ENCODE results near the gene CTAGE9.
"Not testable (repeated sequence)": the region's sequence is repeated elsewhere in the genome, so short reads cannot be mapped to it uniquely, and the experiment has no call there.

The CTAGE9 gene

GRCh38 chr6:131710917-131711316 lies at the start of gene CTAGE9:
Gene CTAGE9 (minus strand): TSS chr6:131711017. CDS start chr6:131711017, 0 bp downstream.
- DNase-seq, result not testable (repeated sequence)

- no peak for DNase-seq
Measured at GRCh38 chr6:131758920-131759319, 48.1 kb upstream of the CTAGE9 start.

- no peak for DNase-seq
Measured at GRCh38 chr6:131756039-131756438, 45.2 kb upstream of the CTAGE9 start.

- DNase-seq, result no peak
Measured at GRCh38 chr6:131755597-131755996, 44.8 kb upstream of the CTAGE9 start.

GRCh38 chr6:131754715-131755567 lies 44.1 kb upstream of the CTAGE9 start:
- DNase-seq, result no peak

DNA sequence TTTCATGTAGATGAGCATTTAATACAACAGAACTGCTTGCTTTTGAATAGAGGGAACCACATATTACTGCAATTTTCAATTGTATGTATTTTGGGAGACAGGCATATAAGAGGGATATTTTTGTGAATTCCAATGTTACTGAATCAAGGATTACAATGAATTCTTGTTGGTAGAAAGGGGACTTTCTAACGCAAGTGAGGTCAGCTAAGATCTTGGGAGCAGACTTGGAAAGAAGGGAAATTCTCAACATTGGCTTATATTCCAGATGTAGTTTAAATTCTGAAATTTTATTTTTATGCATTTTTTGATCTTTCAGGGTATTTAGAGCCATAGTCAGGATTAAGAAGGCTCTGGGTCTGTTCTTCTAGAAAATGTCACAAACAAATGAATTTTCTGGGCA lies 43.3 kb upstream of the CTAGE9 start:
- DNase-seq, result no peak

GRCh38 chr6:131751012-131751715 lies 40.3 kb upstream of the CTAGE9 start:
- not testable (repeated sequence) for DNase-seq

- no peak for DNase-seq
Measured at GRCh38 chr6:131749023-131749422, 38.2 kb upstream of the CTAGE9 start.

DNA sequence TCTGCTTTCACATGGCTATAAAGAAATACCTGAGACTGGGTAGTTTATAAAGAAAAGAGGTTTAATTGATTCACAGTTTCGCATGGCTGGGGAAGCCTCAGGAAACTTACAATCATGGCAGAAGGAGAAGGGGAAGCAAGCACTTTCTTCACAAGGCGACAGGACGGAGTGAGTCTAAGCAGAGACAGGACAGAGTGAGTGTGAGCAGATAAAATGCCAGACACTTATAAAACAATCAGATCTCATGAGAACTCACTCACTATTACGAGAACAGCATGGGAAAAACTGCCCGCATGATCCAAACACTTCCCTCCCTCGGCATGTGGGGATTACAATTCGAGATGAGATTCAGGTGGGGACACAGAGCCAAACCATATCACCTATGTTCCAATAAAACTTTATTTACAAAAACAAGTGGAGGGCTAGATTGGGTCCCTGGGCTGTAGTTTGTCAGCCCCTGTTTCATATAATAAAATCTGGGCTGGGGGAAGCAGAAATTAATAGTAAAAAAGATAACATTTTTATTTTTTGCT lies 37.1 kb upstream of the CTAGE9 start:
- no peak for DNase-seq

- DNase-seq, result no peak
Measured at GRCh38 chr6:131745476-131745875, 34.7 kb upstream of the CTAGE9 start.

DNA sequence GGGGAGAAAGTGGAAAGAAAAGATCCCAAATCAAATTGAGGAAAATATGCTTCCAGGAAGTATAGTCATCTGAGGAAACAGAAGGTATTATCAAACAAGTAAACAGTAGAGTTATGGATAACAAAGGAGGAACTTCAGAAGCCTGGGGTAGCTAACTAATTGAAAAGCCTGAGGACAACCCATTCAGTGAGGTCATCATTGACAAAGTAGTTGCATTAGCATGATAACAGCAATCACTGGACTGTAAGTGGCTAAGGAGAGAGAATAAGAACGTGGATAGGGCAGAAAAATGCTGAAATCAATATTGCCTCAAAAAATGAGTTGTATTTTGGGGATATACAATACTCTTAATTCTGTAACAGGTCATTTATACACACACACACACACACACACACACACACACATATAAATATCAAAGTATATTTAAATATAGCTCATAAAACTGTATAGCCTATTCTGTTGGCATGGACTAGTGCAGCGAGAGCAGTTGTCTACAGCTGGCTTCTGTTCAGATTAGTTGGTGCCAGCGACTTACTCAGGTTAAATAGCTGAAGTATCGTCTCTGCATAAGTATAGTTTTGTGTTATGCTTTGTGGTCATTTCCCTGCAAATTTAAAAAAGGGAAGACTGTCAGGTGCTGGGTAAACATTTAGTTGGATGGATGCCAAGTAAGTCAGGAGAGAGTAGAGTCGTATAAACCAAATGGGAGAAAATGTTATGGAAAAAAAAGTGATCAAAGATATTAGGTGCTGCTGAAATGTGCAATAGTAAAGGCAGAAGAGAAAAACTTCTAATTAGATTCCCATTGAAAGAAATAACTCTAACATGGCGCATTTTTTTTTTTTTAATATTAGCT lies 33.8 kb upstream of the CTAGE9 start:
- DNase-seq, result no peak

DNA sequence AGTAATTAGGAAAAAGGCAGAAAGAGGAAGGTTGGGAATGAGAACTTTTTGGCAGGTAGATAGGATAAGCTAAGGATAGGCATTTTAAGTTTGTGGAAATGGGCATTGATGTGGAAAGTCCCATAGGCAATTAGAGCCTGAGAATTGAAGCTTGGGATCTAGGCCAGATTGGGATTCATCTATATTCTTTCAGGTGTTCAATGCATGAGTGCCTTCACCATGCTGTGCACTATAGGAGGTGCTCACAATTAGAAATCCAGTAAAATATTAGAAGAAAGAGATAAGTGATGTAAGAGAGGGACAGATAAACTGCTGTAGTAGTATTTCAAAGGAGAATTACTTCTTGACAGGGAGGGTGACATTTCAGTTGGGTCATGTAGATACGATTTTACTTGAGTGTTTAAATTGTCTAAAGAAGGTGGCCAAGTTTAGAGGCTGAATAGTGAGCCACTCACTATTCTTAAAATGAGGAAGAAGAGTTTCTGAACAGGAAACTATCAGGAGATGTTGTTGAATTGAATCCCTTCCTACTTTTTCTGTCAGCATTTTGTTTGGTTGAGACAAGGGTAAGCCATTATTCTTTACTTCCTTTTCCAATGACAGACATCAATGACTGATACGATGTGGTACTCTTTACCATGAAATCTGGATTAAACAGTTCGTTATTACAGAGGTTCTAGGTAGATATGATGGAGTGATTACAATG lies 31.0 kb upstream of the CTAGE9 start:
- no peak for DNase-seq

DNA sequence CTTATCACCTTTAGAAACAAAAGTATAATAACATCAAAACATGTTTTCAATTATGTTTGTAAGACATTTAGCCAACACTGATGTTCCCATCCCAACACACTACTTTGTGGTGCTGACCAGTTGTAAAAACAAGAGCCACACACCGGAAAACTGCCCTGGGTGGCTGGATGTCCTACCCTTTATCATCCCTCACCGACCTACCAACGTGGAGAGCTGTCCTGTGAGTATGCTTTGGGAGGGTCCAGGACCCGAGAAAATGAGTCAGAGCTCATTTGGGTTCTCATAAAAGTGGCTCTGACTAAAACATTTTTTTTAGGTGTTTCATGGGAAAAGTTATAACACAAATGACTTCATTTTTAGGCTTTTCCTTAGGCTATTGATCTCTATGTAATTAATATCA lies 29.3 kb upstream of the CTAGE9 start:
- no peak for DNase-seq

GRCh38 chr6:131739136-131739535 lies 28.3 kb upstream of the CTAGE9 start:
- no peak for DNase-seq

DNA sequence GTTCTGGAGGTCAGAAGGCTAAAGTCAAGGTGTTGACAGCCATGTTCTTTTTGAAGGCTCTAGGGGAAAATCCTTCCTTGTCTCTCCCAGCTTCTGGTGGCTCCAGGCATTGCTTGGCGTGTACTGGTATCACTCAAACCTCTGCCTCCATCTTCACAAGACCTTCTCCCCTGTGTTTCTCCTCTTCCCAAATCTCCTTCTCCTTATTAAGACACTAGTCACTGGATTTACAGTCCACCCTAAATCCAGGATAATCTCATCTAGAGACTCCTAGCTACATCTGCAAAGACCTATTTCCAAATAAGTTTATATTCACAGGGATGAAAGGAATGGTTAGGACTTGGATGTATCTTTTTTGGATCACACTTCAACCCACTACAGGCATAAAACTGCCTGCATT lies 26.0 kb upstream of the CTAGE9 start:
- DNase-seq, result no peak

DNA sequence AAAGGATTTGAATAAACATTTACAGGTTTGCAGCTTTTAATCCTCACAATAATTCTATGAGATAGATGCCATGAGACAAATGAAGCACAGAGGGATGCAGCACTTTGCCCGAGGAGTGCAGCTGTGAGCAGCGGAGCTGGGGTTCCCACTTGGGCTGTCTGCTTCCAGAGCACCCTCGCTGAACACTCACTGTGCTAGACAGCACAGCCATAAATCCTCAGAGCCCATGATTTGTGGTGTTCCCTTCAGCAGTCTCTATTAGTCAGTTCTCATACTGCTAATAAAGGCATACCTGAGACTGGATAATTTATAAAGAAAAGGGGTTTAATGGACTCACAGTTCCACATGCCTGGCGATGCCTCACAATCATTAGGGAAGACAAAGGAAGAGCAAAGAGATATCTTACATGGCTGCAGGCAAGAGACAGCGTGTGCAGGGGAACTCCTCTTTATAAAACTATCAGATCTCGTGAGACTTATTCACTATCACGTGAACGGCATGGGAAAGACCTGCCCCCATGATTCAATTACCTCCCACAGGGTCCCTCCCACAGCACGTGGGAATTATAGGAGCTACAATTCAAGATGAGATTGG lies 25.3 kb upstream of the CTAGE9 start:
- DNase-seq, result no peak

- DNase-seq, result no peak
Measured at GRCh38 chr6:131733376-131734016, 22.7 kb upstream of the CTAGE9 start.

- no peak for DNase-seq
Measured at GRCh38 chr6:131731224-131731623, 20.4 kb upstream of the CTAGE9 start.

DNA sequence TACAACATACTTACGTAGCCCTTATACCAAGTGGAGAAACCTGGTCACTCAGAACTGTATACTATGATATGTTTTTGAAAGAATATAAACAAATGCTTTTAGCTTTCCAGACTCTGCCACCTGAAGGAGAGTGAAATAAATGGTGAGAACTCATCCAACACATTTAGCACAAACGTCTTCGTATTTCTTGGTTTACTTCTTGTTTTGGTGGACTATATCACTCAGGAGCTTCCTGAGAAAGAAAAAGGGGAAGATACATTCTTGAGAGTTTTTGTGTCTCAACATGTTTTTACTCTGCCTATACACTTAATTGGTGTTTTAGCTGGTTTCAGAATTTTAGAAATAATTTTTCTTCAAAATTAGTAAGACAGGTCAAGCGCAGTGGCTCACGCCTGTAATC lies 19.4 kb upstream of the CTAGE9 start:
- no peak for DNase-seq

- no peak for DNase-seq
Measured at GRCh38 chr6:131729550-131729949, 18.7 kb upstream of the CTAGE9 start.

- DNase-seq, result no peak
Measured at GRCh38 chr6:131728296-131728939, 17.6 kb upstream of the CTAGE9 start.
